ENCODE results near the gene IRGQ.
"Not testable (repeated sequence)": the region's sequence is repeated elsewhere in the genome, so short reads cannot be mapped to it uniquely, and the experiment has no call there.

The IRGQ gene

GRCh38 chr19:43594710-43595604 is 977 bp downstream of the IRGQ start:
- Mint-ChIP-seq H3K36me3 (ENCODE audit: low read depth) (peaks cover 38% of the 10 kb centered on the region), H3K27me3 (no peaks in the 10 kb centered on the region), H3K4me1 (ENCODE audit: low read depth) (peaks cover 43% of the 10 kb centered on the region), H3K9me3 (no peaks in the 10 kb centered on the region), H3K27ac (peak overlapping the region; percentile 92), H3K4me3 (peak overlapping the region; percentile 98)

GRCh38 chr19:43594081-43594697 is 1.7 kb downstream of the IRGQ start:
- Mint-ChIP-seq H3K27me3 (no peaks in the 10 kb centered on the region), H3K4me3 (peak overlapping the region; percentile 98), H3K9me3 (no peaks in the 10 kb centered on the region), H3K27ac (peak overlapping the region; percentile 47), H3K36me3 (ENCODE audit: low read depth) (peaks cover 37% of the 10 kb centered on the region), H3K4me1 (ENCODE audit: low read depth) (peaks cover 48% of the 10 kb centered on the region)

GRCh38 chr19:43592800-43593350 is 3.1 kb downstream of the IRGQ start:
- peaks cover 42% of the 10 kb centered on the region for H3K4me1 Mint-ChIP-seq (ENCODE audit: low read depth)
- no peaks in the 10 kb centered on the region for H3K27me3 Mint-ChIP-seq
- H3K4me3 Mint-ChIP-seq: no peak overlapping the region
- H3K36me3 Mint-ChIP-seq (ENCODE audit: low read depth): peaks cover 38% of the 10 kb centered on the region
- H3K27ac Mint-ChIP-seq: no peak overlapping the region
- no peaks in the 10 kb centered on the region for H3K9me3 Mint-ChIP-seq

GRCh38 chr19:43591904-43592772 is 3.8 kb downstream of the IRGQ start:
- Mint-ChIP-seq H3K36me3 (ENCODE audit: low read depth) (peaks cover 35% of the 10 kb centered on the region), H3K27ac (no peak overlapping the region), H3K9me3 (no peaks in the 10 kb centered on the region), H3K4me3 (no peak overlapping the region), H3K27me3 (no peaks in the 10 kb centered on the region), H3K4me1 (ENCODE audit: low read depth) (peaks cover 35% of the 10 kb centered on the region)

- Mint-ChIP-seq H3K27ac (peak overlapping the region; percentile 57), H3K36me3 (ENCODE audit: low read depth) (peaks cover 50% of the 10 kb centered on the region), H3K4me3 (no peak overlapping the region), H3K27me3 (no peaks in the 10 kb centered on the region), H3K9me3 (no peaks in the 10 kb centered on the region), H3K4me1 (ENCODE audit: low read depth) (peaks cover 27% of the 10 kb centered on the region)
Observed at GRCh38 chr19:43589678-43590077, 6.3 kb downstream of the IRGQ start.

GRCh38 chr19:43589277-43589676 is 6.7 kb downstream of the IRGQ start:
- Mint-ChIP-seq H3K36me3 (ENCODE audit: low read depth) (peaks cover 50% of the 10 kb centered on the region), H3K27ac (peak overlapping the region; percentile 57), H3K4me3 (no peak overlapping the region), H3K27me3 (no peaks in the 10 kb centered on the region), H3K9me3 (no peaks in the 10 kb centered on the region), H3K4me1 (ENCODE audit: low read depth) (peaks cover 31% of the 10 kb centered on the region)

GRCh38 chr19:43587029-43587428 is 8.9 kb downstream of the IRGQ start:
- not testable (repeated sequence) for H3K27ac Mint-ChIP-seq, H3K9me3 Mint-ChIP-seq, H3K27me3 Mint-ChIP-seq, H3K4me3 Mint-ChIP-seq
- peaks cover 29% of the 10 kb centered on the region for H3K4me1 Mint-ChIP-seq (ENCODE audit: low read depth)
- peaks cover 36% of the 10 kb centered on the region for H3K36me3 Mint-ChIP-seq (ENCODE audit: low read depth)

GRCh38 chr19:43586346-43586745 is 9.6 kb downstream of the IRGQ start:
- Mint-ChIP-seq H3K36me3 (ENCODE audit: low read depth) (peaks cover 36% of the 10 kb centered on the region), H3K27me3 (no peaks in the 10 kb centered on the region), H3K27ac (no peak overlapping the region), H3K4me3 (no peak overlapping the region), H3K4me1 (ENCODE audit: low read depth) (peaks cover 36% of the 10 kb centered on the region), H3K9me3 (no peaks in the 10 kb centered on the region)

GRCh38 chr19:43584484-43584883 is 11.4 kb downstream of the IRGQ start:
- Mint-ChIP-seq H3K4me1 (ENCODE audit: low read depth) (peaks cover 32% of the 10 kb centered on the region), H3K27ac (peak overlapping the region; percentile 32), H3K36me3 (ENCODE audit: low read depth) (peaks cover 23% of the 10 kb centered on the region), H3K4me3 (no peak overlapping the region), H3K27me3 (no peaks in the 10 kb centered on the region), H3K9me3 (no peaks in the 10 kb centered on the region)

GRCh38 chr19:43582495-43582894 is 13.4 kb downstream of the IRGQ start:
- peak overlapping the region; percentile 91 for H3K4me3 Mint-ChIP-seq
- H3K27ac Mint-ChIP-seq: no peak overlapping the region
- H3K9me3 Mint-ChIP-seq: no peaks in the 10 kb centered on the region
- H3K4me1 Mint-ChIP-seq (ENCODE audit: low read depth): peaks cover 41% of the 10 kb centered on the region
- H3K27me3 Mint-ChIP-seq: no peaks in the 10 kb centered on the region
- peaks cover 15% of the 10 kb centered on the region for H3K36me3 Mint-ChIP-seq (ENCODE audit: low read depth)

- Mint-ChIP-seq H3K4me1 (ENCODE audit: low read depth) (peaks cover 41% of the 10 kb centered on the region), H3K9me3 (no peaks in the 10 kb centered on the region), H3K36me3 (ENCODE audit: low read depth) (peaks cover 12% of the 10 kb centered on the region), H3K4me3 (peak overlapping the region; percentile 91), H3K27me3 (no peaks in the 10 kb centered on the region), H3K27ac (no peak overlapping the region)
Observed at GRCh38 chr19:43581467-43581866, 14.5 kb downstream of the IRGQ start.

- Mint-ChIP-seq H3K4me3 (peak overlapping the region; percentile 91), H3K9me3 (no peaks in the 10 kb centered on the region), H3K4me1 (ENCODE audit: low read depth) (peaks cover 50% of the 10 kb centered on the region), H3K36me3 (ENCODE audit: low read depth) (no peaks in the 10 kb centered on the region), H3K27me3 (no peaks in the 10 kb centered on the region), H3K27ac (peak overlapping the region; percentile 53)
Observed at GRCh38 chr19:43578787-43579186, 17.1 kb downstream of the IRGQ start.

- H3K36me3 Mint-ChIP-seq (ENCODE audit: low read depth): peaks cover 7% of the 10 kb centered on the region
- H3K9me3 Mint-ChIP-seq: no peaks in the 10 kb centered on the region
- peaks cover 52% of the 10 kb centered on the region for H3K4me1 Mint-ChIP-seq (ENCODE audit: low read depth)
- H3K27ac Mint-ChIP-seq: peak overlapping the region; percentile 92
- no peaks in the 10 kb centered on the region for H3K27me3 Mint-ChIP-seq
- H3K4me3 Mint-ChIP-seq: peak overlapping the region; percentile 90
Observed at GRCh38 chr19:43575955-43576878, 19.7 kb downstream of the IRGQ start.

Data from stimulated activated naive CD8-positive, alpha-beta T cell treated with anti-CD3 and anti-CD28 coated beads, Interleukin-15, Interleukin-2, amounts not matched to agents 100 ng/mL and 50 ng/mL, for 24 hours (primary cell).